Activated T-helper 2 cell treated with anti-CD3 and anti-CD28 coated beads, Interferon-gamma antibody, Interleukin-2, Interleukin-4, amounts not matched to agents 10 μg/mL and 5 μg/mL and 100 μg/mL, durations not matched to agents 14 hours and 24 hours and 36 hours (primary cell): ENCODE measurements around the gene RBX1. TPM values are rescaled to one million over a fixed set of nuclear protein-coding genes. Genes with fewer than 3 reads are reported as not detected.
"Not testable (repeated sequence)": the region's sequence is repeated elsewhere in the genome, so short reads cannot be mapped to it uniquely, and the experiment has no call there.

Experiments used
- DNase-seq: peaks from one replicate; pipeline ENCODE4 v3.0.0; 2021; ENCODE audit warnings: low spot score
- H3K27ac Mint-ChIP-seq: one replicate; pipeline ENCODE4 v1.8.0; 2021; ENCODE audit warnings: mixed read lengths
- H3K27me3 Mint-ChIP-seq: one replicate; pipeline ENCODE4 v1.8.0; 2021; ENCODE audit warnings: low read depth, mixed read lengths
- H3K36me3 Mint-ChIP-seq: one replicate; pipeline ENCODE4 v1.8.0; 2021; ENCODE audit warnings: low read depth, mixed read lengths
- H3K4me1 Mint-ChIP-seq: one replicate; pipeline ENCODE4 v1.8.0; 2021; ENCODE audit warnings: low read depth, mixed read lengths
- H3K4me3 Mint-ChIP-seq: one replicate; pipeline ENCODE4 v1.8.0; 2021; ENCODE audit warnings: low read depth, mild to moderate bottlenecking, moderate library complexity, mixed read lengths
- H3K9me3 Mint-ChIP-seq: one replicate; pipeline ENCODE4 v1.8.0; 2021; ENCODE audit warnings: mixed read lengths
- intact Hi-C: fragments of 100-400 bp; cut with micrococcal nuclease; formaldehyde crosslinking; loops from one replicate; pipeline ENCODE4 v1.15.1; 2023
- total RNA-seq: library from RNA; stranded (reverse); gene quantifications from 2 replicates; pipeline ENCODE4 v1.2.3, GENCODE V29; 2022

Gene RBX1
- total RNA-seq, 1 donor from 2014 or later: 103 TPM

DNA sequence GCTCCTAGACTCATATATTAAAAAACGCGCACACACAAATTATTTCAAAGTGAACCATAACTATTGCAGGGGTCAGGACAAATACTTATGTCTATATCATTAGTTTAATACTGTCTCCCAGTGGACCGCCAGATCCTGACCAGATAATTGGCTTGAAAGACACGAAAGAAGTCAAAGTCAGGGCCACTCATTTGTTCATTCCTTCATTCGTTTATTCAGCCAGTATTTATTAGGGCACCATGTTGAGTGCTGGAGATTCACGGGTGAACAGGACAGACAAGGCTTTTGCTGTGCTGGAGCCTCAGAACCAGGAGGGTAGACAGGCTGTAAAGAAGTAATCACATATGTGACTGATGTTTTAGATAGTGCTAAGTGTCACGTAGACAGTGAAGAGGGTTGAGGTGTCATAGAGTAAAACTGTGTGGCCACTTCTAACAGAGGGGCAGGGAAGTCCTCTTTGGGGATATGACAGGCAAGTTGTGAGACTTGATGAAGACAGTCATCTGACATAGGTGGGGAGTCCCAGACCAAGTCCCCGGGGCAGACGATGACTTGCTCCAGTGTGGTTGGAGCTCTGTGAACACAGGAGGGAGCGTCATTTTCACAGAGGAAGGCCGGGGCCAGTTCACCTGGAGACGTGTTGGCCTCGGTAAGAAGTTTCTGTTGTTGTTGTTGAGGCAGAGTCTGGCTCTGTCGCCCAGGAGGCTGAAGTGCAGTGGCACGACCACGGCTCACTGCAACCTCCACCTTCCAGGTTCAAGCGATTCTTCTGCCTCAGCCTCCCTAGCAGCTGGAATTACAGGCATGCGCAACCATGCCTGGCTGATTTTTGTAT is 25.9 kb downstream of the RBX1 start:
- Mint-ChIP-seq H3K4me3 (no peak overlapping the region), H3K36me3 (peaks cover 10% of the 10 kb centered on the region), H3K9me3 (no peaks in the 10 kb centered on the region), H3K4me1 (no peaks in the 10 kb centered on the region), H3K27ac (no peak overlapping the region), H3K27me3 (no peaks in the 10 kb centered on the region)
- intact Hi-C loops: no loop called here
- no peak for DNase-seq

GRCh38 chr22:40979198-40979597 is 28.0 kb downstream of the RBX1 start:
- Mint-ChIP-seq H3K27ac (no peak overlapping the region), H3K36me3 (no peaks in the 10 kb centered on the region), H3K27me3 (no peaks in the 10 kb centered on the region), H3K4me3 (no peak overlapping the region), H3K9me3 (no peaks in the 10 kb centered on the region), H3K4me1 (no peaks in the 10 kb centered on the region)
- no peak for DNase-seq
- intact Hi-C loops: no loop called here

DNA sequence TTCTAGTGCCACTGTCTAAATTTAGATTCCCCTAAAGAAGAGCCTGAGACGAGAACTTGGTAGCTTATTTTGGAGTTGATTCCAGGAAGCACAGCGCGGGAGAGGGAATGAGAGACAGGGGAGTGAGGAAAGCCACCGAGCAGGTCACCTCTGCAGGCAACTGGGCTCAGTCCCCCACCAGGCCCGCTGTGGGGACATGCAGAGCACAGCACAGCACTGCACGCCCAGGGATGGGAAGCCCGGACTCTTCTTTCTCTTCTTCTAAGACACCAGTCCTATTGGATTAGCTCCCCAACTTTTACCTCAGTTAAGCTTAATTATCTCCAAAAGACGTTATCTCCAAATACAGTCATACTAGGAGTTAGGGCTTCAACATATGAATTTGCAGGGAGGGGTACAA is 28.7 kb downstream of the RBX1 start:
- H3K4me1 Mint-ChIP-seq: no peaks in the 10 kb centered on the region
- no peak for DNase-seq
- no peak overlapping the region for H3K4me3 Mint-ChIP-seq
- no peaks in the 10 kb centered on the region for H3K36me3 Mint-ChIP-seq
- H3K27me3 Mint-ChIP-seq: no peaks in the 10 kb centered on the region
- no peaks in the 10 kb centered on the region for H3K9me3 Mint-ChIP-seq
- intact Hi-C loops: no loop called here
- H3K27ac Mint-ChIP-seq: no peak overlapping the region

GRCh38 chr22:40982482-40983385 is 31.6 kb downstream of the RBX1 start:
- no peak overlapping the region for H3K4me3 Mint-ChIP-seq
- H3K27me3 Mint-ChIP-seq: no peaks in the 10 kb centered on the region
- intact Hi-C loops: no loop called here
- no peak overlapping the region for H3K27ac Mint-ChIP-seq
- no peaks in the 10 kb centered on the region for H3K4me1 Mint-ChIP-seq
- H3K36me3 Mint-ChIP-seq: no peaks in the 10 kb centered on the region
- H3K9me3 Mint-ChIP-seq: no peaks in the 10 kb centered on the region
- DNase-seq: no peak

GRCh38 chr22:40991298-40991697 is 40.1 kb downstream of the RBX1 start:
- intact Hi-C loops: no loop called here
- H3K36me3 Mint-ChIP-seq: no peaks in the 10 kb centered on the region
- no peak overlapping the region for H3K27ac Mint-ChIP-seq
- H3K4me3 Mint-ChIP-seq: no peak overlapping the region
- H3K27me3 Mint-ChIP-seq: peaks cover 13% of the 10 kb centered on the region
- H3K9me3 Mint-ChIP-seq: no peaks in the 10 kb centered on the region
- H3K4me1 Mint-ChIP-seq: no peaks in the 10 kb centered on the region
- DNase-seq: no peak

- H3K36me3 Mint-ChIP-seq: no peaks in the 10 kb centered on the region
Observed at GRCh38 chr22:40995821-40996220, 44.6 kb downstream of the RBX1 start.

DNA sequence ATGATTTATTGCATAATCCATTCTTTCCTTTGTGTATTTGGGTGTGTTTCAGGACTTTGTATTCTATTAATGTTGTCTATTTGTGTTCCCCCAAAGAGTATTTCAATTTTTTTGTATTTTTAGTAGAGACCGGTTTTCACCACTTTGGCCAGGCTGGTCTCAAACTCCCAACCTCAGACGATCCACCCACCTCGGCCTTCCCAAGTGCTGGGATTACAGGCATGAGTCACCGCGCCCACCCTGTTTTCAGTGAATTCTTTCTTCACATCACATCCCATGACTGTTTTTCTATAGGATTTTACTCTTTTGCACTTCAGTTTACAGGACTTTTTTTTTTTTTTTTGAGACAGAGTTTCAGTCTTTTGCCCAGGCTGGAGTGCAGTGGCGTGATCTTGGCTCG is 46.3 kb downstream of the RBX1 start:
- H3K9me3 Mint-ChIP-seq: no peaks in the 10 kb centered on the region
- DNase-seq: no peak
- intact Hi-C loops: no loop called here
- H3K4me3 Mint-ChIP-seq: no peak overlapping the region
- peaks cover 13% of the 10 kb centered on the region for H3K27me3 Mint-ChIP-seq
- H3K36me3 Mint-ChIP-seq: no peaks in the 10 kb centered on the region
- peaks cover 2% of the 10 kb centered on the region for H3K4me1 Mint-ChIP-seq
- no peak overlapping the region for H3K27ac Mint-ChIP-seq

More at GRCh38 chr22:40995821-40996220, 44.6 kb downstream of the RBX1 start:
- intact Hi-C loops: no loop called here
- Mint-ChIP-seq H3K4me3 (no peak overlapping the region), H3K27me3 (peaks cover 9% of the 10 kb centered on the region), H3K9me3 (no peaks in the 10 kb centered on the region), H3K4me1 (no peaks in the 10 kb centered on the region), H3K27ac (no peak overlapping the region)
- no peak for DNase-seq

DNA sequence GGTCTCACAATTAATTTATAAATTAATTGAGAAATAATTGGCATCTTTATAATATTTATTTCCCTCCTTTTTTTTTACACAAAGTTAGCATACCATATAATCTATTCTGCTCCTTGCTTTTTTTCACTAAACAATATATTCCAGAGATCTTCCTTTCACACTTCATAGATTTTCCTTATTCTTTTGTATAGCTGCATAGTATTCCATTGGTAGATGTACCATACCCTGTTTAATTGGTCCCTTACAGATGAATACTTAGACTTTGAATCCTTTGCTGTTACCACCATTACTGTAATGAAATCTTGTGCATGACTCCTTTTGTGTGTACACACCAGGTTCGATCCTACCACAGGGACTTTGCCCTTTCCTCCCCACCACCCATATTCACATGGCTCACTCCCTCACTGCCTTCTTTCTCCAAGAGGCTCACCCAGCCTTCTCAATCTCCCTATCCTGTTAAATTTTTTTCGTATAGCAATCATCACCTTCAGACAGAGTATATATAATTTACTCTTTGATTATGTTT is 48.9 kb downstream of the RBX1 start:
- Mint-ChIP-seq H3K9me3 (no peaks in the 10 kb centered on the region), H3K36me3 (no peaks in the 10 kb centered on the region), H3K4me1 (peaks cover 2% of the 10 kb centered on the region), H3K4me3 (no peak overlapping the region), H3K27me3 (peaks cover 4% of the 10 kb centered on the region), H3K27ac (no peak overlapping the region)
- DNase-seq: no peak
- intact Hi-C loops: no loop called here

- H3K27me3 Mint-ChIP-seq: peaks cover 4% of the 10 kb centered on the region
Observed at GRCh38 chr22:41000941-41001721, 50.0 kb downstream of the RBX1 start.

DNA sequence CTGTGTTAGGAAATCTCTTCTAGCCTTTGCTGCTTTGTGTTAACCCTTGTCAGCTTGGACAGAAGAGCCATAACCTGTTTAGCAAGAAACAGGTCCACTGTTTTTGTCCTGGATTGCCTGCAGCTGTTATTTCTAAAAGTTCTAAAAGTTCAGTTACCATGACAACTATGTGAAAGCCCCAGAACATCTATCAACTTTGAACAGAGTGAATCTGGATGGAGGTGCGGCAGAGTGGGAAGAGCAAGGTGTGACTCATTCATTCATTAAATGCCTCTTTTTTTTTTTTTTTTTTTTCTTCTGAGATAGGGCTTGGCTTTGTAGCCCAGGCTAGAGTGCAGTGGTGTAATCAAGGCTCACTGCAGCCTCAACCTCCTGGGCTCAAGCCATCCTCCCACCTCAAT is 50.5 kb downstream of the RBX1 start:
- DNase-seq: no peak
- intact Hi-C loops: no loop called here
- Mint-ChIP-seq H3K27me3 (peaks cover 4% of the 10 kb centered on the region), H3K36me3 (no peaks in the 10 kb centered on the region), H3K4me3 (no peak overlapping the region), H3K27ac (no peak overlapping the region), H3K4me1 (peaks cover 2% of the 10 kb centered on the region), H3K9me3 (no peaks in the 10 kb centered on the region)

More at GRCh38 chr22:41000941-41001721, 50.0 kb downstream of the RBX1 start:
- Mint-ChIP-seq H3K4me3 (no peak overlapping the region), H3K4me1 (peaks cover 2% of the 10 kb centered on the region), H3K9me3 (no peaks in the 10 kb centered on the region), H3K27ac (no peak overlapping the region), H3K36me3 (no peaks in the 10 kb centered on the region)
- no peak for DNase-seq
- intact Hi-C loops: no loop called here

GRCh38 chr22:41002386-41002785 is 51.2 kb downstream of the RBX1 start:
- H3K36me3 Mint-ChIP-seq, H3K4me1 Mint-ChIP-seq, intact Hi-C loops, H3K4me3 Mint-ChIP-seq, H3K27me3 Mint-ChIP-seq, DNase-seq, H3K9me3 Mint-ChIP-seq, H3K27ac Mint-ChIP-seq: not testable (repeated sequence)

- H3K27me3 Mint-ChIP-seq: peaks cover 6% of the 10 kb centered on the region
- intact Hi-C loops: no loop called here
- H3K4me3 Mint-ChIP-seq: no peak overlapping the region
- DNase-seq: no peak
- no peak overlapping the region for H3K27ac Mint-ChIP-seq
- H3K9me3 Mint-ChIP-seq: no peaks in the 10 kb centered on the region
- no peaks in the 10 kb centered on the region for H3K36me3 Mint-ChIP-seq
- peaks cover 2% of the 10 kb centered on the region for H3K4me1 Mint-ChIP-seq
Observed at GRCh38 chr22:41003066-41003465, 51.9 kb downstream of the RBX1 start.
